Left lung (tissue), 14 donors: Measurements from ENCODE around the gene NME7. TPM values are rescaled to one million over a fixed set of nuclear protein-coding genes. Genes with fewer than 3 reads are reported as not detected.
A peak's percentile ranks its signal among the peaks of the same experiment; 100 is the strongest.
"Not testable (repeated sequence)": the region's sequence is repeated elsewhere in the genome, so short reads cannot be mapped to it uniquely, and the experiment has no call there.

ENCODE experiments used
- ATAC-seq: fragments of 200-7000 bp; cut with Tn5 transposase; one replicate; pipeline ENCODE4 v1.9.1; 2020; ENCODE audit warnings: moderate library complexity
- DNase-seq, 4 donors: peaks; one replicate each; pipeline ENCODE4 v3.0.0-alpha.2; 2013 to 2020
- H3K27ac ChIP-seq, 2 donors: fragments of 200-600 bp; sonication (generic) in 1 of 2; one replicate each; pipeline versions ENCODE4 v1.5.0 to v1.8.0; 2020 to 2021
- H3K27me3 ChIP-seq, 2 donors: fragments of 200-600 bp; sonication (generic) in 1 of 2; one replicate each; pipeline versions ENCODE4 v1.5.0 to v1.8.0; 2020 to 2021
- H3K36me3 ChIP-seq, 2 donors: fragments of 200-600 bp; sonication (generic) in 1 of 2; one replicate each; pipeline versions ENCODE4 v1.5.0 to v1.8.0; 2020 to 2021
- H3K4me1 ChIP-seq, 2 donors: fragments of 200-600 bp; one replicate each; pipeline ENCODE4 v1.8.0; 2021
- H3K4me3 ChIP-seq, 2 donors: fragments of 200-600 bp; sonication (generic) in 1 of 2; one replicate each; pipeline versions ENCODE4 v1.5.0 to v1.8.0; 2020 to 2021; ENCODE audit warnings: mild to moderate bottlenecking in 1 of 2
- H3K9me3 ChIP-seq, 2 donors: fragments of 200-600 bp; sonication (generic) in 1 of 2; one replicate each; pipeline versions ENCODE4 v1.5.0 to v1.8.0; 2020 to 2021
- intact Hi-C, 2 donors: fragments of 100-400 bp; cut with DNase I; formaldehyde crosslinking; loops; one replicate each; pipeline versions ENCODE4 v1.11.2 to v1.14.2; 2022
- long read RNA-seq, 12 donors: library from polyadenylated mRNA in 2 of 12; unstranded in 2 of 12; transcript quantifications; one replicate each; pipeline ENCODE4 v2.0.0 and lab custom pipeline, GENCODE V29; 2019 to 2026
- polyA plus RNA-seq, 6 donors: library from polyadenylated mRNA; unstranded; fragments of 120-200 nt; gene quantifications; one replicate each; pipeline ENCODE4 v1.2.1, GENCODE V29; 2013; ENCODE audit not compliant: insufficient read length in 6 of 6
- total RNA-seq, 2 donors: library from RNA; stranded (reverse); fragmentation: NEBNext Ultra II Directional; extraction: Animal tissue kit (Norgen Biotek cat#: 25700); gene quantifications; one replicate each; pipeline ENCODE4 v1.2.1, GENCODE V29; 2021
- TF ChIP-seq, protein P1 (sequence below), 2 donors: fragments of 200-600 bp; sonication (generic) in 1 of 2; IDR thresholded peaks; one replicate each; pipeline versions ENCODE4 v1.5.0 to v1.8.0; 2021; ENCODE audit warnings: antibody characterized with exemption in 2 of 2
- donor health status: DM: no; HTN: yes; CAD: no.
- donor health status: DM: no; HTN: no; CAD: no.

Gene NME7
- total RNA-seq, result 10 to 100 TPM; 13.6 to 14.7 TPM
- 10 to 100 TPM; 56.0 to 77.6 (median 63.8) TPM for polyA plus RNA-seq
- long read RNA-seq, donor 1, full-length matches to known transcripts, result 12 of 46 reads
- long read RNA-seq, donor 1, partial matches to known transcripts, result 34 of 46 reads
- long read RNA-seq, donor 1, other reads (novel, unspliced or antisense), result 0 of 46 reads
- long read RNA-seq, donor 2, full-length matches to known transcripts, result 11 of 18 reads
- long read RNA-seq, donor 2, partial matches to known transcripts, result 7 of 18 reads
- long read RNA-seq, donor 2, other reads (novel, unspliced or antisense), result 0 of 18 reads
- long read RNA-seq, donor 3, transcript NME7-201 (12 exons, 1,642 nt), result major isoform, 15 of 25 reads
- long read RNA-seq, donor 3, partial matches to known transcripts, result 9 of 25 reads
- long read RNA-seq, donor 3, other reads (novel, unspliced or antisense), result 0 of 25 reads
- long read RNA-seq, donor 4, transcript NME7-201 (12 exons, 1,642 nt), result major isoform, 12 of 22 reads
- long read RNA-seq, donor 4, partial matches to known transcripts, result 1 of 22 reads
- long read RNA-seq, donor 4, other reads (novel, unspliced or antisense), result 7 of 22 reads
- long read RNA-seq, donor 5, transcript NME7-201 (12 exons, 1,642 nt), result major isoform, 10 of 21 reads
- long read RNA-seq, donor 5, partial matches to known transcripts, result 9 of 21 reads
- long read RNA-seq, donor 5, other reads (novel, unspliced or antisense), result 0 of 21 reads
- long read RNA-seq, donor 6, transcript NME7-201 (12 exons, 1,642 nt), result major isoform, 13 of 25 reads
- long read RNA-seq, donor 6, partial matches to known transcripts, result 12 of 25 reads
- long read RNA-seq, donor 6, other reads (novel, unspliced or antisense), result 0 of 25 reads
- long read RNA-seq, donor 7, transcript NME7-201 (12 exons, 1,642 nt), result major isoform, 6 of 17 reads
- long read RNA-seq, donor 7, partial matches to known transcripts, result 11 of 17 reads
- long read RNA-seq, donor 7, other reads (novel, unspliced or antisense), result 0 of 17 reads
- long read RNA-seq, donor 8, full-length matches to known transcripts, result 12 of 23 reads
- long read RNA-seq, donor 8, partial matches to known transcripts, result 11 of 23 reads
- long read RNA-seq, donor 8, other reads (novel, unspliced or antisense), result 0 of 23 reads
- long read RNA-seq, donor 9, result 0 reads
- long read RNA-seq, donor 10, transcript NME7-201 (12 exons, 1,642 nt), result major isoform, 9 of 11 reads
- long read RNA-seq, donor 10, partial matches to known transcripts, result 0 of 11 reads
- long read RNA-seq, donor 10, other reads (novel, unspliced or antisense), result 2 of 11 reads
- long read RNA-seq, donor 11, transcript NME7-201 (12 exons, 1,642 nt), result major isoform, 14 of 785 reads
- long read RNA-seq, donor 11, partial matches to known transcripts, result 760 of 785 reads
- long read RNA-seq, donor 11, other reads (novel, unspliced or antisense), result 10 of 785 reads
- long read RNA-seq, donor 12, full-length matches to known transcripts, result 14 of 33 reads
- long read RNA-seq, donor 12, partial matches to known transcripts, result 19 of 33 reads
- long read RNA-seq, donor 12, other reads (novel, unspliced or antisense), result 0 of 33 reads

DNA sequence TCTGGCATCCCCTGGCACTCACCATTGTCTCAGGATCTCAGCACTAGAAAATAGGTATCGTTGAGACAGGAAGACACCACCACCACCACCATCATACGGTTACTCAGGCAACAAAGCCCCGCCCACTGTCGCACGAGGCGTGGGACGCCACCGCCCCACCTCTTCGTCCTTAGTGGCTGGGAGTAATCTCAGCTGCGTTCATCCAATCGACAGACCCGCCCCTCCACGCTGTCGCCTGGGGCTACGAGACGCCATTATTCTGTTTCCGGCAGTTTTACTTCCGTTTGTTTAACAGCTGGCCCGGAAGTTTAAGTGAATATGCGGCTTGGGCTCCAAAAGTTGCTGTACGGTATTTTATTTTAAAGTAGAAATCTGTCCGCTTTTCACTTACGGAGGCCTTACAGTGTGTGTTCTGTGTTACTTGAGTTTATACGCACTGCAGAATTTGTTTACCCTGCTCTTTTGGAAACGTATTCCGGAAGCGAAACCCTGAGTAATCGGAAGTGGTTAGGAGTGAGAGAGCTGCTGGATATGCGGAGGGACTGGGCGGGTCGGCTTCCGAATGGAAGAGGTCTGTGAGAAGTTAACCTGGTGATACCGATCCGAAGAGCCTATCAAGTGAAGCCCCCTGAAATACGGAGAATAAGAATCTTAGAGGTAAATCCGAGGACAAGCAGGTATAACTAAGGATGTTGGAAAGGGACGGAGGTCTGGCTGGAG lies at the start of gene NME7, which contains the start of gene BLZF1:
Gene NME7, minus strand, starts transcription at position 112 of the 720 bp plus-strand sequence. Its CDS starts 87 bp downstream, at position 25.
Gene BLZF1, plus strand, starts transcription at position 510 of the 720 bp plus-strand sequence. CDS start 1,328 bp downstream, outside the sequence.
- intact Hi-C loops, result no loop called here
- Histone ChIP-seq H3K4me3 (peak within 1 kb of the TSS; percentile 54 to 80), H3K36me3 (peaks cover 0 to 19% of the 10 kb centered on the region in 2 donors), H3K27me3 (no peaks in the 10 kb centered on the region), H3K9me3 (no peaks in the 10 kb centered on the region), H3K4me1 (peaks cover 9 to 45% of the 10 kb centered on the region in 2 donors), H3K27ac (peak within 1 kb of the TSS; percentile 76 to 90)
- TF ChIP-seq, protein P1, sequence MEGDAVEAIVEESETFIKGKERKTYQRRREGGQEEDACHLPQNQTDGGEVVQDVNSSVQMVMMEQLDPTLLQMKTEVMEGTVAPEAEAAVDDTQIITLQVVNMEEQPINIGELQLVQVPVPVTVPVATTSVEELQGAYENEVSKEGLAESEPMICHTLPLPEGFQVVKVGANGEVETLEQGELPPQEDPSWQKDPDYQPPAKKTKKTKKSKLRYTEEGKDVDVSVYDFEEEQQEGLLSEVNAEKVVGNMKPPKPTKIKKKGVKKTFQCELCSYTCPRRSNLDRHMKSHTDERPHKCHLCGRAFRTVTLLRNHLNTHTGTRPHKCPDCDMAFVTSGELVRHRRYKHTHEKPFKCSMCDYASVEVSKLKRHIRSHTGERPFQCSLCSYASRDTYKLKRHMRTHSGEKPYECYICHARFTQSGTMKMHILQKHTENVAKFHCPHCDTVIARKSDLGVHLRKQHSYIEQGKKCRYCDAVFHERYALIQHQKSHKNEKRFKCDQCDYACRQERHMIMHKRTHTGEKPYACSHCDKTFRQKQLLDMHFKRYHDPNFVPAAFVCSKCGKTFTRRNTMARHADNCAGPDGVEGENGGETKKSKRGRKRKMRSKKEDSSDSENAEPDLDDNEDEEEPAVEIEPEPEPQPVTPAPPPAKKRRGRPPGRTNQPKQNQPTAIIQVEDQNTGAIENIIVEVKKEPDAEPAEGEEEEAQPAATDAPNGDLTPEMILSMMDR (IDR thresholded peaks at IDR 0.05), result no peak
- ATAC-seq (peak; percentile 100), DNase-seq (peak; percentile 94 to 97 (median 97))

GRCh38 chr1:169414952-169415351 lies 47.4 kb upstream of the NME7 start:
- no peak for DNase-seq
- Histone ChIP-seq H3K4me1 (no peaks in the 10 kb centered on the region), H3K9me3 (peaks cover 0 to 26% of the 10 kb centered on the region in 2 donors), H3K36me3 (no peaks in the 10 kb centered on the region), H3K27ac (no peak overlapping the region), H3K27me3 (no peaks in the 10 kb centered on the region), H3K4me3 (no peak overlapping the region)
- intact Hi-C loops, result no loop called here
- no peak for ATAC-seq
- TF ChIP-seq, protein P1 (IDR thresholded peaks at IDR 0.05), result no peak

DNA sequence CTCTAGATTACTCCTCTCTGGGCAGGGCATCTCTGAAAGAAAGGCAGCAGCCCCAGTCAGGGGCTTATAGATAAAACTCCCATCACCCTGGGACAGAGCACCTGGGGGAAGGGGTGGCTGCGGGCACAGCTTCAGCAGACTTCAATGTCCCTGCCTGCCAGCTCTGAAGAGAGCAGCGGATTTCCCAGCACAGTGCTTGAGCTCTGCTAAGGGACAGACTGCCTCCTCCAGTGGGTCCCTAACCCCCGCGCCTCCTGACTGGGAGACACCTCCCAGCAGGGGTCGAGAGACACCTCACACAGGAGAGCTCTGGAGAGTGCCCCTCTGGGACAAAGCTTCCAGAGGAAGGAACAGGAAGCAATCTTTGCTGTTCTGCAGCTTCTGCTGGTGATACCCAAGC lies 40.7 kb upstream of the NME7 start:
- H3K4me3 ChIP-seq, ATAC-seq, H3K4me1 ChIP-seq, intact Hi-C loops, H3K27me3 ChIP-seq, H3K27ac ChIP-seq, DNase-seq, H3K36me3 ChIP-seq: not testable (repeated sequence)
- peaks cover 0 to 83% of the 10 kb centered on the region in 2 donors for H3K9me3 ChIP-seq

- H3K27ac ChIP-seq, DNase-seq, ATAC-seq, H3K4me3 ChIP-seq, H3K27me3 ChIP-seq, H3K4me1 ChIP-seq, H3K36me3 ChIP-seq, intact Hi-C loops: not testable (repeated sequence)
- peaks cover 0 to 48% of the 10 kb centered on the region in 2 donors for H3K9me3 ChIP-seq
Measured at GRCh38 chr1:169402578-169402977, 35.0 kb upstream of the NME7 start.

- Histone ChIP-seq H3K36me3 (peaks cover 0 to 48% of the 10 kb centered on the region in 2 donors), H3K27ac (no peak overlapping the region), H3K4me3 (no peak overlapping the region), H3K9me3 (no peaks in the 10 kb centered on the region), H3K27me3 (no peaks in the 10 kb centered on the region), H3K4me1 (no peaks in the 10 kb centered on the region)
- intact Hi-C loops, result no loop called here
- TF ChIP-seq, protein P1 (IDR thresholded peaks at IDR 0.05), result no peak
- ATAC-seq, result no peak
- no peak for DNase-seq
Measured at GRCh38 chr1:169395955-169396354, 28.4 kb upstream of the NME7 start.
